ENCODE results near the gene ZNF212.

DNA sequence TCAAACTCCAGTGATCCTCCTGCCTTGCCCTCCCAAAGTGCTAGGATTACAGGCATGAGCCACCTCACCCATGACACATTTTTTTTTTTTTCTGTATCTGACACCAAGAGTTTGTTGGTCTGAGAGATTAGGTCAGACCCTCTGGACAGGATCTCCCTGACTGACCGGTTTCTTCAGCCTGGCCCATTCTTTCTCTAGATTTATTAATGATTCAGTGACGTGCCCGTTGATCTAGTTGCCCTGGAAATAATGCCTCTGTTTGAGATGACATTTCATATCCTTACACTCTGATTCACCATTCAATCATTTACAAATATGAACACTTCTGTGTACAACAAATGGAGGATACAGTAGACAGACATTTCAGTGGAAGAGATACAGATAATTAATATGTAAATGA lies 1.4 kb upstream of the ZNF212 start:
- TF ChIP-seq, protein P1, sequence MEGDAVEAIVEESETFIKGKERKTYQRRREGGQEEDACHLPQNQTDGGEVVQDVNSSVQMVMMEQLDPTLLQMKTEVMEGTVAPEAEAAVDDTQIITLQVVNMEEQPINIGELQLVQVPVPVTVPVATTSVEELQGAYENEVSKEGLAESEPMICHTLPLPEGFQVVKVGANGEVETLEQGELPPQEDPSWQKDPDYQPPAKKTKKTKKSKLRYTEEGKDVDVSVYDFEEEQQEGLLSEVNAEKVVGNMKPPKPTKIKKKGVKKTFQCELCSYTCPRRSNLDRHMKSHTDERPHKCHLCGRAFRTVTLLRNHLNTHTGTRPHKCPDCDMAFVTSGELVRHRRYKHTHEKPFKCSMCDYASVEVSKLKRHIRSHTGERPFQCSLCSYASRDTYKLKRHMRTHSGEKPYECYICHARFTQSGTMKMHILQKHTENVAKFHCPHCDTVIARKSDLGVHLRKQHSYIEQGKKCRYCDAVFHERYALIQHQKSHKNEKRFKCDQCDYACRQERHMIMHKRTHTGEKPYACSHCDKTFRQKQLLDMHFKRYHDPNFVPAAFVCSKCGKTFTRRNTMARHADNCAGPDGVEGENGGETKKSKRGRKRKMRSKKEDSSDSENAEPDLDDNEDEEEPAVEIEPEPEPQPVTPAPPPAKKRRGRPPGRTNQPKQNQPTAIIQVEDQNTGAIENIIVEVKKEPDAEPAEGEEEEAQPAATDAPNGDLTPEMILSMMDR (IDR thresholded peaks at IDR 0.05) = no peak
- no peak for TF ChIP-seq POLR2A (IDR thresholded peaks at IDR 0.05)
